KMS-11 (cell line): ENCODE data around the gene EHF.
"Not testable (repeated sequence)": the region's sequence is repeated elsewhere in the genome, so short reads cannot be mapped to it uniquely, and the experiment has no call there.

ENCODE experiments used
- H2AFZ ChIP-seq: fragments of 200-600 bp; sonication (generic); 2 replicates; pipeline ENCODE4 v1.6.1; 2016; ENCODE audit warnings: antibody characterized with exemption, mixed run types, low read depth
- H3K27ac ChIP-seq: fragments of 200-600 bp; sonication (generic); 2 replicates; pipeline ENCODE4 v1.6.1; 2016; ENCODE audit warnings: mild to moderate bottlenecking, mixed run types
- H3K27me3 ChIP-seq: fragments of 200-600 bp; sonication (generic); 2 replicates; pipeline ENCODE4 v1.6.1; 2017; ENCODE audit warnings: mild to moderate bottlenecking, low read depth, mixed run types, moderate library complexity; ENCODE audit not compliant: insufficient read depth
- H3K36me3 ChIP-seq: fragments of 200-600 bp; sonication (generic); 2 replicates; pipeline ENCODE4 v1.6.1; 2017; ENCODE audit warnings: mild to moderate bottlenecking, mixed run types; ENCODE audit not compliant: insufficient read depth
- H3K4me1 ChIP-seq: fragments of 200-600 bp; sonication (generic); 2 replicates; pipeline ENCODE4 v1.6.1; 2016; ENCODE audit warnings: mild to moderate bottlenecking, low read depth, mixed run types; ENCODE audit not compliant: poor library complexity, severe bottlenecking
- H3K4me2 ChIP-seq: fragments of 200-600 bp; sonication (generic); 2 replicates; pipeline ENCODE4 v1.7.0; 2016; ENCODE audit warnings: mild to moderate bottlenecking, mixed run types
- H3K4me3 ChIP-seq: fragments of 200-600 bp; sonication (generic); IDR thresholded peaks from 2 replicates; pipeline ENCODE4 v1.6.1; 2017; ENCODE audit warnings: low read depth, low read length, mixed read lengths; ENCODE audit not compliant: insufficient read depth
- H3K79me2 ChIP-seq: fragments of 200-600 bp; sonication (generic); 2 replicates; pipeline ENCODE4 v1.6.1; 2016; ENCODE audit warnings: low read depth, mixed run types; ENCODE audit not compliant: insufficient read depth
- H3K9ac ChIP-seq: fragments of 200-600 bp; sonication (generic); 2 replicates; pipeline ENCODE4 v1.6.1; 2016; ENCODE audit warnings: mild to moderate bottlenecking, mixed run types
- H4K20me1 ChIP-seq: fragments of 200-600 bp; sonication (generic); 2 replicates; pipeline ENCODE4 v1.6.1; 2016; ENCODE audit warnings: mild to moderate bottlenecking, mixed run types; ENCODE audit not compliant: insufficient read depth
- CTCF ChIP-seq: fragments of 200-600 bp; sonication (generic); conservative IDR thresholded peaks from 2 replicates; pipeline ENCODE4 v1.6.1; 2017; ENCODE audit warnings: low read depth, mild to moderate bottlenecking, antibody characterized with exemption, low read length, moderate library complexity, mixed read lengths

Gene EHF

GRCh38 chr11:34680918-34681586 is 60.2 kb downstream of the EHF start:
- Histone ChIP-seq H2AFZ (no peak overlapping the region), H3K27ac (no peak overlapping the region), H3K79me2 (no peaks in the 10 kb centered on the region), H3K4me2 (peak overlapping the region; percentile 20), H3K27me3 (no peaks in the 10 kb centered on the region), H3K9ac (no peak overlapping the region), H3K4me3 (no peak overlapping the region), H3K36me3 (no peaks in the 10 kb centered on the region), H3K4me1 (peaks cover 43% of the 10 kb centered on the region), H4K20me1 (no peaks in the 10 kb centered on the region)
- TF ChIP-seq CTCF, result no peak

- H3K27ac ChIP-seq, result no peak overlapping the region
- H3K4me2 ChIP-seq, result no peak overlapping the region
- H3K27me3 ChIP-seq, result no peaks in the 10 kb centered on the region
- H3K4me1 ChIP-seq, result peaks cover 48% of the 10 kb centered on the region
- H3K36me3 ChIP-seq, result no peaks in the 10 kb centered on the region
- H4K20me1 ChIP-seq, result no peaks in the 10 kb centered on the region
- TF ChIP-seq CTCF, result no peak
- H3K4me3 ChIP-seq, result no peak overlapping the region
- no peak overlapping the region for H3K9ac ChIP-seq
- H3K79me2 ChIP-seq, result no peaks in the 10 kb centered on the region
- no peak overlapping the region for H2AFZ ChIP-seq
These were observed 61.9 kb downstream of the EHF start for GRCh38 chr11:34682825-34683224.

DNA sequence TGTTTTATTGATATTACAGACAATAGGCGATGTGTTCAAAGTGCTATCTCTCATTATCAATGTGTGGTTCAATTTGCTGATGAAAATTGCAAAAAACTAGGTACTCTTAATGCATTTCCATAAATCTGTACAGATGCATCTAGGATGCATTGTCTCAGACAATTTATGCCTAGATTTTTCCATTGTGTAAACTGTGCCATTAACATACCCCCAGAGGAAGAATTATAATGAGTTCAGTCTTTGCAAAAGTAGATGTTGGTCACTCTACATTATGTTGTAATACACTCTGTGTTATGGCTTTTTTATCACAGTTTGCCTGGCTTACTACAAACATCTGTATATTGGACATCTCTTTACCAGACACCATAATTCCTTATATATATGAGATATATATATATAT is 62.5 kb downstream of the EHF start:
- H3K27me3 ChIP-seq, result no peaks in the 10 kb centered on the region
- no peak for TF ChIP-seq CTCF
- no peaks in the 10 kb centered on the region for H3K36me3 ChIP-seq
- no peaks in the 10 kb centered on the region for H3K79me2 ChIP-seq
- H3K27ac ChIP-seq, result no peak overlapping the region
- H4K20me1 ChIP-seq, result no peaks in the 10 kb centered on the region
- H3K4me2 ChIP-seq, result no peak overlapping the region
- H2AFZ ChIP-seq, result no peak overlapping the region
- H3K4me3 ChIP-seq, result no peak overlapping the region
- H3K4me1 ChIP-seq, result peaks cover 48% of the 10 kb centered on the region
- no peak overlapping the region for H3K9ac ChIP-seq

- Histone ChIP-seq H3K9ac (peak overlapping the region; percentile 29; the same call in 1 of the 2 replicates), H3K4me2 (peak overlapping the region; percentile 53)
These were observed 65.0 kb downstream of the EHF start for GRCh38 chr11:34685864-34686263.

GRCh38 chr11:34692299-34692698 is 71.4 kb downstream of the EHF start:
- H4K20me1 ChIP-seq, H3K36me3 ChIP-seq, H3K27me3 ChIP-seq, H3K9ac ChIP-seq, H3K79me2 ChIP-seq, H3K4me2 ChIP-seq, H3K27ac ChIP-seq, H2AFZ ChIP-seq, H3K4me1 ChIP-seq, H3K4me3 ChIP-seq: not testable (repeated sequence)

More at GRCh38 chr11:34685864-34686263, 65.0 kb downstream of the EHF start:
- H3K79me2 ChIP-seq, result no peaks in the 10 kb centered on the region
- no peak for TF ChIP-seq CTCF
- H3K27me3 ChIP-seq, result no peaks in the 10 kb centered on the region
- peaks cover 37% of the 10 kb centered on the region for H3K4me1 ChIP-seq
- peak overlapping the region; percentile 50 for H3K27ac ChIP-seq
- H3K4me3 ChIP-seq, result no peak overlapping the region
- H3K36me3 ChIP-seq, result no peaks in the 10 kb centered on the region
- H4K20me1 ChIP-seq, result no peaks in the 10 kb centered on the region
- H2AFZ ChIP-seq, result no peak overlapping the region
